Activated naive CD4-positive, alpha-beta T cell treated with anti-CD3 and anti-CD28 coated beads, Interleukin-2, amount 10 ng/mL, durations not matched to agents 7 days and 5 days (primary cell): ENCODE results near the gene EFCAB14.
"Not testable (repeated sequence)": the region's sequence is repeated elsewhere in the genome, so short reads cannot be mapped to it uniquely, and the experiment has no call there.

Source experiments
- CTCF ChIA-PET: fragments of 350-600 bp; sonication (Branson Sonifier 250); formaldehyde crosslinking; loops from one replicate; lab custom pipeline; 2021; ENCODE audit warnings: antibody characterized with exemption; lab: Charles Lee
- DNase-seq: peaks from one replicate; pipeline ENCODE4 v3.0.0-alpha.2; 2020
- H3K27ac Mint-ChIP-seq: one replicate; pipeline ENCODE4 v1.8.0; 2021; ENCODE audit warnings: mild to moderate bottlenecking, moderate library complexity, mixed read lengths
- H3K27me3 Mint-ChIP-seq: one replicate; pipeline ENCODE4 v1.8.0; 2021; ENCODE audit warnings: mild to moderate bottlenecking, mixed read lengths
- H3K36me3 Mint-ChIP-seq: one replicate; pipeline ENCODE4 v1.8.0; 2021; ENCODE audit warnings: mixed read lengths
- H3K4me1 Mint-ChIP-seq: one replicate; pipeline ENCODE4 v1.8.0; 2021; ENCODE audit warnings: mixed read lengths
- H3K4me3 Mint-ChIP-seq: one replicate; pipeline ENCODE4 v1.8.0; 2021; ENCODE audit warnings: mild to moderate bottlenecking, moderate library complexity, mixed read lengths
- H3K9me3 Mint-ChIP-seq: one replicate; pipeline ENCODE4 v1.8.0; 2021; ENCODE audit warnings: mixed read lengths

The EFCAB14 gene

DNA sequence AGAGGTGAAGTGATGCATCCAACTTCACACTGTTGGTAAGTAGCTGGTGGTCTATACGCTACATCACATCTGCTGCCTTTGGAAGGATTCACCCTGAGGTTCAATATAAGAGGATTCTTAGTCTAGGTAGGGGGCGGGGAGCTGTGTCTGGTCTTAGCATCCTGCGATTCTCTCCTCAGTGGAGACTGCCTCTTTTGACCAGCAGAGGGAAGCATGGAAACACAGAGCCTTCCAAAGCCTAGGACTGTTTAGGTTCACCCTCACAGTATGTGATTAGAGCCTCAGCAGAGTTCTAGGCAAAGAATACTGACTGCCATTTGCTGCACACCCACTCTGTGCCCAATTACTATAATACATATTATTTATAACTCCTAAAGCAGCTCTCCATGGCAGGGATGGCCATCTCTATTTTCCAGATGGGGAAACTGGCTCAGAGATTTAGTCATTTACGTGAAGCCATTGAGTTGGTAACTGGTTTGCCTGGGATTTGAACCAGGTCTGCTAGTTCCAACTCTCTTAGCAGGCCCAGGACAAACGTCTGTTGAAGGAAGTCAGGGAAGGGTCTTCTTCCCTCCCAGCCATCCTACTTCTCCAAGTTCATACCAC lies 28.9 kb upstream of the EFCAB14 start:
- H3K36me3 Mint-ChIP-seq: no peaks in the 10 kb centered on the region
- CTCF ChIA-PET: interaction anchor here (1.0 to 1.4 kb wide), 2 partner anchors 15 to 90 kb away, joined by 3 read pairs; no protein-coding TSS in a partner anchor
- H3K9me3 Mint-ChIP-seq: no peaks in the 10 kb centered on the region
- H3K4me3 Mint-ChIP-seq: no peak overlapping the region
- no peak for DNase-seq
- H3K27me3 Mint-ChIP-seq: peaks cover 52% of the 10 kb centered on the region
- H3K4me1 Mint-ChIP-seq: no peaks in the 10 kb centered on the region
- no peak overlapping the region for H3K27ac Mint-ChIP-seq

DNA sequence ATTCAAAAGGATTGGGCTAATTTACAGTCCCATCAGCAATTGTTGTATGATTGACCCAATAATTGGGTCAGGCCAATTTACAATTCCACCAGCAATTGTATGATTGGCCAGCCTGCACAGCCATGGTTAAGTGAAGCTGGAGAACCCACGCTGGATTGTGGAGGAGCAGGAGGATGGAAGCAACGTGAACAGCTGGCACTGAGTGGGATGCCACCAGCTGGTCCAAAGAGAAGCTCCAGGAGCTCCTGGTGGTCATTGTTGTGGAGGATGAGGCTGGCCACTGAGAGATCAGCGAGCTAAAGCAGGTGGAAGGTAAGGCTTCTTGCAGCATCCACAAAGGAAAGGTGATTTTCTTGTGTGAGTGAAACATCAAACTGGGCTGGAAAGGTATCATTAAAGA lies 23.2 kb upstream of the EFCAB14 start:
- H3K4me3 Mint-ChIP-seq: no peak overlapping the region
- CTCF ChIA-PET: no interaction called here
- H3K36me3 Mint-ChIP-seq: no peaks in the 10 kb centered on the region
- H3K9me3 Mint-ChIP-seq: no peaks in the 10 kb centered on the region
- peaks cover 32% of the 10 kb centered on the region for H3K27me3 Mint-ChIP-seq
- DNase-seq: no peak
- H3K4me1 Mint-ChIP-seq: no peaks in the 10 kb centered on the region
- no peak overlapping the region for H3K27ac Mint-ChIP-seq

DNA sequence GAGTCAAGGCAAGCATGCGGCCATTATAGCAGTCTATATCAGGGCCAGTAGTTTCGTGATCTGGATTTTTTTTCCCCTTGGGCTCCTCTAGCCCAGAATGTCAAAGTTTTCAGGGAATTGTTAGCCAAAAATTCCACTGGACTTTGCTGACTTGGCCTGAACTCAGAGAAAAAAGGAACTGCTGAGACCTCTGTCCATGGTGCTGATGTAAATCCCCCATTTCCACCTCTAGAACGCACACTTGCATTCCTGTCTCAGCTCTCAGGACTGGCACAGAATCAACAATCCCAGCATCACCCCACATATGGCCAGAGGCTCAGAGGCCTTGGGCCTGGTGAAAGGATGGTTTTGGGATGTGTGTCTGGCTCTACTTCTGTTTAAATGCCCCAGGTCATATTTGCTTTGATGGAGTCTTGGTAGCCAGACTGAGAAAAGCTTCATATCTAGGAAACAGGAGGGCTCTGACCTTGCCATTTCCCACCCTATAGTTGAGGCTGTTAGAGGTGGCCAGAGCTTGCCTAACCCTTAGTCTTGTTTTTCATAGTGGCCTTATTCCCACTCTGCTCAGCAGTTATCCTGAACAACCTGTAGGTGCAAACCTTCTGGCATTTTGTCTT lies 16.9 kb upstream of the EFCAB14 start:
- Mint-ChIP-seq H3K27ac (no peak overlapping the region), H3K36me3 (no peaks in the 10 kb centered on the region), H3K4me3 (no peak overlapping the region), H3K9me3 (no peaks in the 10 kb centered on the region), H3K4me1 (no peaks in the 10 kb centered on the region), H3K27me3 (peaks cover 17% of the 10 kb centered on the region)
- CTCF ChIA-PET: no interaction called here
- DNase-seq: peak; percentile 59

DNA sequence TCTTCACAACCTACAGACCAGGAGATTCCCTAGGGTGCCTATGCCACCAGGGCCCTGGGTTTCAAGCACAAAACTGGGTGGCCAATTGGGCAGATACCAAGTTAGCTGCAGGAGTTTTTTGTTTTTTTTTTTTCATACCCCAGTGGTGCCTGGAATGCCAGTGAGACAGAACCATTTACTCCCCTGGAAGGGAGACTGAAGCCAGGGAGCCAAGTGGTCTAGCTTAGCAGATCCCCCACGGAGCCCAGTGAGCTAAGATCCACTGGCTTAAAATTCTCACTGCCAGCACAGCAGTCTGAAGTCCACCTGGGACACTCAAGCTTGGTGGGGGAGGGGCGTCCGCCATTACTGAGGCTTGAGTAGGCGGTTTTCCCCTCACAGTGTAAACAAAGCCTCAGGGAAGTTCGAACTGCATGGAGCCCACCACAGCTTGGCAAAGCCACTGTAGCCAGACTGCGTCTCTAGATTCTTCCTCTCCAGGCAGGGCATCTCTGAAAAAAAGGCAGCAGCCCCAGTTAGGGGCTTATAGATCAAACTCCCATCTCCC lies 9.5 kb upstream of the EFCAB14 start:
- H3K9me3 Mint-ChIP-seq, H3K27ac Mint-ChIP-seq, H3K4me1 Mint-ChIP-seq, H3K36me3 Mint-ChIP-seq, H3K4me3 Mint-ChIP-seq, DNase-seq: not testable (repeated sequence)
- CTCF ChIA-PET: interaction anchor here (1.4 to 8.2 kb wide), 2 partner anchors 106 to 195 kb away, joined by 4 to 57 read pairs; a partner anchor contains a TSS
- H3K27me3 Mint-ChIP-seq: peaks cover 35% of the 10 kb centered on the region

DNA sequence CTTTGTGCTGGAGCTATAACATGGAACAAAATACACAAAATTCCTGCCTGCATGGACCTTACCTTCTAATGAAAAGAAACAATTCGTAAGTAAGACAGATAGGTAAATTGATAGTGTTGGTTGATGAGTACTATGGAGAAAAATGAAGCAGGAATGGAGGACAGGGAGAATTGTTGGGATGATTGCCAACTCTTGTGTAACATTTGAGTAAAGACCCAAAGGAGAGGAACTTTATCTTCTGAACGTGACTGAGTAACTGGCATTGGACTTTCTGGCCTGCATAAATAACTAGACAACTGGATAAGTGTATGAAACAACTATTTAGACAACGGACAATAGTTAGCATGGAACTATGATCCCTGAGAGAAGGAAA lies 6.8 kb upstream of the EFCAB14 start:
- Mint-ChIP-seq H3K4me3 (no peak overlapping the region), H3K36me3 (no peaks in the 10 kb centered on the region), H3K4me1 (no peaks in the 10 kb centered on the region), H3K9me3 (no peaks in the 10 kb centered on the region), H3K27ac (no peak overlapping the region), H3K27me3 (peaks cover 33% of the 10 kb centered on the region)
- CTCF ChIA-PET: interaction anchor here (0.6 to 8.2 kb wide), 20 partner anchors 48 to 319 kb away, joined by 3 to 57 read pairs (median 4); a partner anchor contains a TSS
- DNase-seq: no peak

DNA sequence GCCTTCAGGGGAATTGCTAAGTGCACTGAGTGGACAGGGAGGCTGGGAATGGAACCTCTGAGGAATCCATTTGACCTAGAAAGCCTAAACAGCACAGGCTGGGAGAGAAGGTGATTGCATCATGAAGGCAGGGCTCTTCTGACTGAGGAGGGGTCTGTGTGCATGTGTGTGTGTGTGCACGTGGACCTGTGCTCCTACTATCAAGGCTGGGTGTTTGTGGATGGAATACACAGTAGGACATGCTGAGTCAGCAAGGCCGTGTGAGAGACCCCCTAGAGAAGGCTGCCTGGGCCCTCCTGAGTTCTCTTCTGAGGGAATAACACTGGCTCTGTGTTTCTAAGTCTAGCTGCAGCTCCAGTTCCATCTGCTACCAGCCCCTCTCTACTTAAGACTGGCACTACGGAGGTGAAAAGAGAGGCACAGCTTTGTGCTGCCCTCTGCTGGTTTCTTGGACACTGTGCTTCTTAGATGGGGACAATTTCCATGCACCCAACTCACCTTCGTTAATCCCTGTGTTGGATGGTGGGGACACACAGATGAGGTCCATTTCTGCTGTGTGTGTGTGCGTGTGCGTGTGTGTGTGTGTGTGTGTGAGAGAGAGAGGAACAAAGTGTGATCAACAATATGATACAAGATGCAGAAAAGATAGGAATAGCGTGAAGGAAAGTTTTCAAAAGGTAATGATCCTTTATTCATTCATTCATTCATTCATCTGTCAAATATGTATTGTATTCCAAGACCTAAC lies 6.2 kb upstream of the EFCAB14 start:
- Mint-ChIP-seq H3K27me3 (peaks cover 33% of the 10 kb centered on the region), H3K27ac (no peak overlapping the region), H3K4me3 (no peak overlapping the region), H3K36me3 (no peaks in the 10 kb centered on the region), H3K9me3 (no peaks in the 10 kb centered on the region), H3K4me1 (peaks cover 3% of the 10 kb centered on the region)
- peak; percentile 81 for DNase-seq
- CTCF ChIA-PET: interaction anchor here (0.8 to 8.2 kb wide), 23 partner anchors 17 to 319 kb away, joined by 3 to 57 read pairs (median 4); a partner anchor contains a TSS

DNA sequence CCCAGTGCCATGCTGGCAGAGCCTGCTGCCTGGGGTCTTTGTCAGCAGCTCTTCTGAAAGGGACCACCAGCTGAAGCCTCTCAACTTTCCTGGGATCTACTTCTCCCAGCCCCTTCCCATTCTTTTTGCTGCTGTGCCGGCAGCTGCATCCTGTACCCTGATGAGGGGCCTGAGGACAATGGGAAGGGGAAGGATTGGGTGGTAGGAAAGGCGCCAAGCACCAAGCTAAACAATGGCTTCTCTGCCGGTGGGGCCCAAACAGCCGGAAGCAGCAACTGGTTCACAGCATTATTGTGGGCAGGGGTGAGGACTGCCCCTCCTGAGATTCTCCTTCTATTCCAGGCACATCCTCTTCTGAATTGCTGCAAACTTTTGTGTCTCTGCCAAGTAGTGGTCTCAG lies 5.0 kb upstream of the EFCAB14 start:
- H3K4me1 Mint-ChIP-seq: peaks cover 12% of the 10 kb centered on the region
- no peak for DNase-seq
- no peaks in the 10 kb centered on the region for H3K9me3 Mint-ChIP-seq
- peaks cover 30% of the 10 kb centered on the region for H3K27me3 Mint-ChIP-seq
- H3K36me3 Mint-ChIP-seq: no peaks in the 10 kb centered on the region
- H3K4me3 Mint-ChIP-seq: no peak overlapping the region
- no peak overlapping the region for H3K27ac Mint-ChIP-seq
- CTCF ChIA-PET: interaction anchor here (1.3 to 8.2 kb wide), 6 partner anchors 16 to 194 kb away, joined by 3 to 57 read pairs (median 14); a partner anchor contains a TSS

DNA sequence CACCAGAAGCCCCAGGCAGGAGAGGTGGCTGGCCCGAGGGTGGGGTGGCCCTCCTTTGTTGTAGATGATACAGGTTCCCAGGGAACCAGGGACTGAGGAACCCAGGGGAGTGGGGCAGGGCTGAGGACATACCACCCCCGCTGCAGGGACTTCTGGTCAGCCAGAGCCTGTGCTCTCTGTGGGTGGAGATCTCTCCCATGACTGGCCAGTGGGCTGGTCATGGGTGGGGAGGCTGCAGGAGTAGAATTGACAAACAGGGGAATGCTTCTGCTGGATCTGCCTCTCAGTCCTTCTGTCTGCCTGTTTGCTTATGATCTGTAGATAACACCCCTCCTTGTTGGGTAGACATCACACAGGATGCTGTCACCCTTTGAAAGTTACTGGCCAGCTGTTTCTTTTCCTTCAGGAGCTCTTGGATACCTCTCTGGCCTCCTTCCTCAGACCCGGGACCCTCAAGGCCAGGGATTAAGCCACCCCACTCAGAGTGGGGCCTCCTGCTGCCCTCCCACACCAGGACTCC lies 2.8 kb upstream of the EFCAB14 start:
- H3K4me3 Mint-ChIP-seq: no peak overlapping the region
- H3K27ac Mint-ChIP-seq: no peak overlapping the region
- CTCF ChIA-PET: interaction anchor here (8.2 kb wide), 1 partner anchor 188 kb away, joined by 57 read pairs; a partner anchor contains a TSS

DNA sequence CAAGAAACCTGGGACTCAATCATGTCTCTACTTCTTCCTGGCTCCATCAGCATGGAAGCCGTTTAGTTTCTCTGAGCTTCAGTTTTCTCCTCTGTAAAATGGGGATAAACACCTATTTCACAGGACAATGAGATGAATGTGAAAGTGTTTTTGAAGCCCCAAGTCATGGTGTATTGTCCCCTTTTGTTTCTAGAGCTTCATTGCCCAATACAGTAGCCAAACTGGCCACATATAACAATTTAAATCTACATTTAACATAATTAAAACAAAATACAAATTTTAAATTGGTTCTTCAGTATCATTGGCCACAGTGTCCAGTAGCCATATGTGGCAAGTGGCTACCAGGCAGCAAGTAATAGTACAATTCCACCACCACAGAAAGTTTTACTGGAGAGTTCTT lies 2.3 kb upstream of the EFCAB14 start:
- DNase-seq: no peak
- no peaks in the 10 kb centered on the region for H3K9me3 Mint-ChIP-seq
- H3K4me3 Mint-ChIP-seq: no peak overlapping the region
- H3K36me3 Mint-ChIP-seq: peaks cover 17% of the 10 kb centered on the region
- H3K27me3 Mint-ChIP-seq: peaks cover 19% of the 10 kb centered on the region
- peaks cover 34% of the 10 kb centered on the region for H3K4me1 Mint-ChIP-seq
- CTCF ChIA-PET: interaction anchor here (8.2 kb wide), 1 partner anchor 187 kb away, joined by 57 read pairs; a partner anchor contains a TSS
- no peak overlapping the region for H3K27ac Mint-ChIP-seq

More for the DNA sequence above, 2.8 kb upstream of the EFCAB14 start:
- Mint-ChIP-seq H3K9me3 (no peaks in the 10 kb centered on the region), H3K27me3 (peaks cover 20% of the 10 kb centered on the region), H3K36me3 (peaks cover 14% of the 10 kb centered on the region), H3K4me1 (peaks cover 28% of the 10 kb centered on the region)
- DNase-seq: no peak

DNA sequence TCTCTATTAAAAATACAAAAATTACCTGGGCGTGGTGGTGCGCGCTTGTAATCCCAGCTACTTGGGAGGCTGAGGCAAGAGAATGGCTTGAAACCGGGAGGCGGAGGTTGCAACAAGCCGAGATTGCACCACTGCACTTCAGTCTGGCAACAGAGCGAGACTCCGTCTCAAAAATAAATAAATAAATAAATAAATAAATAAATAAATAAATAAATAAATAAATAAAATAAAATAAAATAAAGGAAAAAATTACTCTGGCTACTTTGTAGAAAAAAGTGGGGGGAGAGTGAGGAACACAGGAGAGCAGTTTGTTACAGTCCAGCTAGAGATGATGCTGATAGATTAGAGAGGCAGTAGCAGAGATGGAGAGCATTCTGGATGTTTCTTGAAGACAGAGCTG lies 1.4 kb upstream of the EFCAB14 start:
- H3K36me3 Mint-ChIP-seq: peaks cover 21% of the 10 kb centered on the region
- DNase-seq, H3K27ac Mint-ChIP-seq, H3K9me3 Mint-ChIP-seq, H3K4me3 Mint-ChIP-seq: not testable (repeated sequence)
- CTCF ChIA-PET: interaction anchor here (1.4 to 8.2 kb wide), 2 partner anchors 36 to 187 kb away, joined by 5 to 57 read pairs; a partner anchor contains a TSS
- peaks cover 11% of the 10 kb centered on the region for H3K27me3 Mint-ChIP-seq
- peaks cover 38% of the 10 kb centered on the region for H3K4me1 Mint-ChIP-seq

DNA sequence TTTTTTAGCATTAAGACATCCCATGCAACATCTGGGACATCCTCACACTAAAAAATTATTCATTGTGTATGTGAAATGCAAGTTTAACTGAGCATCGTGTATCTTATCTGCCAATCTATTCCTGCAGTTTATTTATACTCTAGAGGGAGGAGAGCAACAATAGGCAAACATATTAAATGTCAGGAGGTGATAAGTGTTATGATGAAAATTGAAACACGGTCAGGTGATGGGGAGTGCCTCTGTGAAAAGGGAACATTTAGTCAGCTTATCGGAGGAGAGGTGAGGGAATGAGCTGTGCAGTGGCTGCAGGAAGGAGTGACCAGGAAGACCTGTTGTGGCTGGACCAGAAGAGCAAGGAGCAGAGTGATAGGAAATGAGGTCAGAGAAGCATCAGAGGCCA lies 775 bp upstream of the EFCAB14 start:
- H3K4me1 Mint-ChIP-seq: peaks cover 41% of the 10 kb centered on the region
- CTCF ChIA-PET: interaction anchor here (0.6 to 1.4 kb wide), 2 partner anchors 35 to 243 kb away, joined by 4 to 5 read pairs; no protein-coding TSS in a partner anchor
- peaks cover 8% of the 10 kb centered on the region for H3K27me3 Mint-ChIP-seq
- H3K36me3 Mint-ChIP-seq: peaks cover 24% of the 10 kb centered on the region
- H3K27ac Mint-ChIP-seq: peak overlapping the region; percentile 66
- H3K4me3 Mint-ChIP-seq: peak overlapping the region; percentile 94
- no peak for DNase-seq
- no peaks in the 10 kb centered on the region for H3K9me3 Mint-ChIP-seq

DNA sequence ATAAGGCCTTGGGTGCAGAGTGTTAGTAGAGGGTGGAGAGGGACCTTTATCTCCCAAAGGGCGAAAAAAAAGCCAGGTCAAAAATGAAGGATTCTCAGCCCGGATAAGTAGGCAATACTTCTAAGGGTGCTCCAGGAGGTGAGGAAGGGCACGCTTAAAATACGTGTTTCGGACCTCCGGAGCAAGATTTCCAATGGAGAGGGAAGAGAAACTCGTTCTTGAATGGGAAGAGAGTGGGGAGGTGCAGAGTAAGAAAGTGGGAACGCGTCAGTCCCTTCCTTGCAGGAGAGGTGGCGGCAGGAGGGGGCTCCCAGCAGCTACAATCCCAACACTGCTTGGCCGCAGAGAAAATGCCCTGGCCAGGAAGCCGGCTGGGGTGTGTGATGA lies 581 bp downstream of the EFCAB14 start:
- Mint-ChIP-seq H3K9me3 (no peaks in the 10 kb centered on the region), H3K4me3 (peak overlapping the region; percentile 94), H3K4me1 (peaks cover 41% of the 10 kb centered on the region), H3K27ac (peak overlapping the region; percentile 91), H3K27me3 (peaks cover 8% of the 10 kb centered on the region), H3K36me3 (peaks cover 24% of the 10 kb centered on the region)
- CTCF ChIA-PET: interaction anchor here (1.1 kb wide), 2 partner anchors 10 to 18 kb away, joined by 3 to 4 read pairs; no protein-coding TSS in a partner anchor
- DNase-seq: no peak

DNA sequence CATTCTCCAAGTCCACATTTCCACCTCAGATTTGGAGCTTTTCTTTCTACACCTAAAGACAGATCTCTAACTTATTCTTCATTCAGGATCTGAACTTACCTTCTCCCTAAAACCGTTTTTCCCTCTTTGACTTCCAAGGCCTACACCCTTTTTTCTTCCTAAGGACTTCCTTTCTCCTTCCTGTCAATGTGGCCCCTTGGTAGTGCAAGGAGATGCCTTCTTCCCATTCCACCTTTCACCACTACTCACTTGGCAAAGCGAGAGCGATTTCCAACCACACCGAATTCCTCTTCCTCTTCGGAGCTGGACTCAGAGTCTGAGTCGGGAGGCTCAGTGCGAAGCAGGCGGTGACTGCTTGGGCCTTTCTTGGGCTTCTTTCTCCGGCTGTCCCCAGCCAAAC lies 1.3 kb downstream of the EFCAB14 start:
- peaks cover 41% of the 10 kb centered on the region for H3K4me1 Mint-ChIP-seq
- H3K4me3 Mint-ChIP-seq: peak overlapping the region; percentile 94
- no peak for DNase-seq
- H3K27me3 Mint-ChIP-seq: peaks cover 8% of the 10 kb centered on the region
- no peaks in the 10 kb centered on the region for H3K9me3 Mint-ChIP-seq
- H3K27ac Mint-ChIP-seq: peak overlapping the region; percentile 91
- CTCF ChIA-PET: interaction anchor here (1.1 kb wide), 2 partner anchors 9 kb away, joined by 3 to 4 read pairs; no protein-coding TSS in a partner anchor
- peaks cover 27% of the 10 kb centered on the region for H3K36me3 Mint-ChIP-seq
